Neural progenitor cell (in vitro differentiated cells): ENCODE data around the gene APOL3.

Source experiments
- CTCF ChIP-seq: fragments of 200-600 bp; sonication (generic); IDR thresholded peaks from 2 replicates; pipeline ENCODE4 v1.5.1; 2017; ENCODE audit warnings: antibody characterized with exemption, mild to moderate bottlenecking
- EZH2 ChIP-seq: fragments of 200-600 bp; sonication (generic); IDR thresholded peaks from 2 replicates; pipeline ENCODE4 v1.6.1; 2017; ENCODE audit warnings: antibody characterized with exemption, mild to moderate bottlenecking, moderate library complexity
- EZH2phosphoT487 ChIP-seq: fragments of 200-600 bp; sonication (generic); IDR thresholded peaks from 2 replicates; pipeline ENCODE4 v1.6.1; 2017; ENCODE audit warnings: antibody characterized with exemption

- TF ChIP-seq CTCF, result no peak
- no peak for TF ChIP-seq EZH2phosphoT487
- no peak for TF ChIP-seq EZH2
Measured at GRCh38 chr22:36196254-36197064, 35.9 kb upstream of the APOL3 start.
